Measurements from ENCODE around the gene ZNF750.

The ZNF750 gene

GRCh38 chr17:82826956-82827355 lies 12.9 kb downstream of the ZNF750 start:
- H3K4me3 ChIP-seq (replicated peaks in 1 of 2; ENCODE audit: low read depth in 2 of 2, low read length in 2 of 2), result no peak overlapping the region
- TF ChIP-seq CTCF (IDR thresholded peaks at IDR 0.05; ENCODE audit: low read depth, low read length), result no peak
- DNase-seq (ENCODE audit: low read depth in 2 of 2), result no peak

- DNase-seq (ENCODE audit: low read depth in 2 of 2), result no peak
- no peak overlapping the region for H3K4me3 ChIP-seq (replicated peaks in 1 of 2; ENCODE audit: low read depth in 2 of 2, low read length in 2 of 2)
- TF ChIP-seq CTCF (IDR thresholded peaks at IDR 0.05; ENCODE audit: low read depth, low read length), result no peak
These were observed 13.6 kb downstream of the ZNF750 start for GRCh38 chr17:82826211-82826610.

- no peak overlapping the region for H3K4me3 ChIP-seq (replicated peaks in 1 of 2; ENCODE audit: low read depth in 2 of 2, low read length in 2 of 2)
- DNase-seq (ENCODE audit: low read depth in 2 of 2), result no peak
- no peak for TF ChIP-seq CTCF (IDR thresholded peaks at IDR 0.05; ENCODE audit: low read depth, low read length)
These were observed 14.2 kb downstream of the ZNF750 start for GRCh38 chr17:82825540-82826124.

GRCh38 chr17:82823004-82823403 lies 16.8 kb downstream of the ZNF750 start:
- peak; percentile 27 for TF ChIP-seq CTCF (IDR thresholded peaks at IDR 0.05; ENCODE audit: low read depth, low read length)

GRCh38 chr17:82822281-82822680 lies 17.5 kb downstream of the ZNF750 start:
- TF ChIP-seq CTCF (IDR thresholded peaks at IDR 0.05; ENCODE audit: low read depth, low read length), result no peak
- no peak overlapping the region for H3K4me3 ChIP-seq (replicated peaks in 1 of 2; ENCODE audit: low read depth in 2 of 2, low read length in 2 of 2)
- no peak for DNase-seq (ENCODE audit: low read depth in 2 of 2)

More at GRCh38 chr17:82823004-82823403, 16.8 kb downstream of the ZNF750 start:
- DNase-seq (ENCODE audit: low read depth in 2 of 2), result no peak
- H3K4me3 ChIP-seq (replicated peaks in 1 of 2; ENCODE audit: low read depth in 2 of 2, low read length in 2 of 2), result no peak overlapping the region

GRCh38 chr17:82821554-82821953 lies 18.3 kb downstream of the ZNF750 start:
- TF ChIP-seq CTCF (IDR thresholded peaks at IDR 0.05; ENCODE audit: low read depth, low read length), result no peak
- no peak for DNase-seq (ENCODE audit: low read depth in 2 of 2)

More at GRCh38 chr17:82821554-82821953, 18.3 kb downstream of the ZNF750 start:
- H3K4me3 ChIP-seq (replicated peaks in 1 of 2; ENCODE audit: low read depth in 2 of 2, low read length in 2 of 2), result no peak overlapping the region

Data from cardiac fibroblast (primary cell).